ENCODE results near the gene RNF150.

Gene RNF150

GRCh38 chr4:140944572-140944971 is 188.7 kb downstream of the RNF150 start:
- H3K4me3 ChIP-seq, result no peak overlapping the region
- TF ChIP-seq, protein P1, sequence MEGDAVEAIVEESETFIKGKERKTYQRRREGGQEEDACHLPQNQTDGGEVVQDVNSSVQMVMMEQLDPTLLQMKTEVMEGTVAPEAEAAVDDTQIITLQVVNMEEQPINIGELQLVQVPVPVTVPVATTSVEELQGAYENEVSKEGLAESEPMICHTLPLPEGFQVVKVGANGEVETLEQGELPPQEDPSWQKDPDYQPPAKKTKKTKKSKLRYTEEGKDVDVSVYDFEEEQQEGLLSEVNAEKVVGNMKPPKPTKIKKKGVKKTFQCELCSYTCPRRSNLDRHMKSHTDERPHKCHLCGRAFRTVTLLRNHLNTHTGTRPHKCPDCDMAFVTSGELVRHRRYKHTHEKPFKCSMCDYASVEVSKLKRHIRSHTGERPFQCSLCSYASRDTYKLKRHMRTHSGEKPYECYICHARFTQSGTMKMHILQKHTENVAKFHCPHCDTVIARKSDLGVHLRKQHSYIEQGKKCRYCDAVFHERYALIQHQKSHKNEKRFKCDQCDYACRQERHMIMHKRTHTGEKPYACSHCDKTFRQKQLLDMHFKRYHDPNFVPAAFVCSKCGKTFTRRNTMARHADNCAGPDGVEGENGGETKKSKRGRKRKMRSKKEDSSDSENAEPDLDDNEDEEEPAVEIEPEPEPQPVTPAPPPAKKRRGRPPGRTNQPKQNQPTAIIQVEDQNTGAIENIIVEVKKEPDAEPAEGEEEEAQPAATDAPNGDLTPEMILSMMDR (IDR thresholded peaks at IDR 0.05), result no peak
- no peak for DNase-seq (ENCODE audit: low spot score)
- no peak overlapping the region for H3K27ac ChIP-seq

- no peak overlapping the region for H3K27ac ChIP-seq
Measured at GRCh38 chr4:140944199-140944515, 189.1 kb downstream of the RNF150 start.

DNA sequence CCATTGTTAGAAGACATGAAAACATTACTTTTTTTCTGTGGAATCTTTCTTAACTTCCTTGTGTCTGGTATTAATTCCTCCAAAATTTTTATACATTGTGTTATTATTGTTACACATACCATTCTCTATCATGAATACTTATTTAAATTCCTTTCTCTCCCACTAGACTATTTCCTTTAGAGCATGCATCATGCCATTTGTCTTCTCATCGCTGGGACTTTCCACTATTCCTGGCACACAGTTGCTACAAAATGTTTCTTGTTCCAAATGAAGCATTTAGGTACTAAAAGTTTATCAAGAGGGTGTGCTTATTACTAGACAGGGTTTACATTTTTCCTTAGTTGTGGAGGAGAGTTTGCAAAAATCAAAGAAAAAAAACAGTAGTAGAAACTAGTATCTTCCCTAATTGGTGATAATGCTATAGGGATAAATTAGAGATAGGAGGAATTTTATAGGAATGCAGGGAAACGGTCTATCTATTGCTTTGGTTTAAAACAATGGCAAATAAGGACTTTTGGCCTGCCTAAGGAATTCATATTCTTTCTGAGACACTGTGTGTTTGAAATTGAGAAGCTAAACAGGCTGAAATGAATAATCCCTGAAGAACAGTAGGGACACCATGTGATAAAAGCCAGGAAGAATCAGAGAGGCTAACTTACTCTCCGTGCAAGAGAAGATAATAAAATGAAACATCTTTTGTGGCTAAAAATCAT is 189.6 kb downstream of the RNF150 start:
- Histone ChIP-seq H3K4me3 (no peak overlapping the region), H3K27ac (no peak overlapping the region)
- DNase-seq (ENCODE audit: low spot score), result no peak
- TF ChIP-seq, protein P1 (IDR thresholded peaks at IDR 0.05), result no peak

More at GRCh38 chr4:140944199-140944515, 189.1 kb downstream of the RNF150 start:
- TF ChIP-seq, protein P1 (IDR thresholded peaks at IDR 0.05), result no peak
- H3K4me3 ChIP-seq, result no peak overlapping the region
- no peak for DNase-seq (ENCODE audit: low spot score)

- H3K27ac ChIP-seq, result no peak overlapping the region
- no peak for DNase-seq (ENCODE audit: low spot score)
- no peak overlapping the region for H3K4me3 ChIP-seq
- TF ChIP-seq, protein P1 (IDR thresholded peaks at IDR 0.05), result no peak
Measured at GRCh38 chr4:140940589-140940988, 192.7 kb downstream of the RNF150 start.

DNA sequence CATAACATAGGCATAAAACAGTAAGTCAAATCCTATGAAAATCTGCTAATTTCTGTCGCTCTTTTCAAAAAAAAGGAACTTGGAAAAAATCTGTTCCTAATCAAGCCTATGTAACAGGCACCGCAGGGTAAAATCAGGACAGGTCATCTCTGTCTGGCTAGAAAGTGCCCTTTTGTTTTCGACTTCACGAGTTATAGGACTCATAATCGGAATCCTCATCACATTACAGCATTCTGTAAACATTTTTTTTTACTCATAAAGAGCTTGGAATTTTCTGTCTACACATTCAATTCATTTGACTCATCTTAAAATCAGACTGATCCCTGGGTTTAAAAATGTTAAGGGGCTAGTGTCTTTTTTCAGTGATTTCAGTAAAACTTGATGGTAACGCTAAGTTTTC is 195.4 kb downstream of the RNF150 start:
- DNase-seq (ENCODE audit: low spot score), result no peak
- TF ChIP-seq, protein P1 (IDR thresholded peaks at IDR 0.05), result no peak
- no peak overlapping the region for H3K27ac ChIP-seq
- H3K4me3 ChIP-seq, result no peak overlapping the region

DNA sequence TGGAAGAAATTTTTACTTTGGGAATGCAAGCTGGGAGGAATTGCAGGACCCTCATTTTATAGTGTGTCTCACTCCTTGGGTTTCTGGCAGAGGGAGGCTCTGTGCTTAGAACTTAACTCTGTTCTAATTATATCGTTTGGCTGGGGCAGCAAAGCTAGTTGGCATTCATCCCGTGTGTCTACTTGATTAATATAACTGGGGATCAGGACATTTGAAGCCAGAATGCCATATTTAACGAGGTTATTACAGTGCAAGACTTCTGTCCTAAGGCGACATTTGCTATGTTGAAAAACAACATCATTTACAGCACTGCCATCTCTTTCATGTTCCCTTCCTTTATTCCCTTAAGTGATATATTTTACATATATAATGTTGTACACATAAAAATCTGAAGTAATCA is 198.0 kb downstream of the RNF150 start:
- TF ChIP-seq, protein P1 (IDR thresholded peaks at IDR 0.05), result no peak
- Histone ChIP-seq H3K27ac (no peak overlapping the region), H3K4me3 (no peak overlapping the region)
- DNase-seq (ENCODE audit: low spot score), result no peak

GRCh38 chr4:140932501-140933045 is 200.7 kb downstream of the RNF150 start:
- Histone ChIP-seq H3K27ac (no peak overlapping the region), H3K4me3 (no peak overlapping the region)
- TF ChIP-seq, protein P1 (IDR thresholded peaks at IDR 0.05), result no peak
- DNase-seq (ENCODE audit: low spot score), result no peak

Data from coronary artery (tissue), 2 donors.